ENCODE results near the gene RAB11FIP4. TPM values are rescaled to one million over a fixed set of nuclear protein-coding genes. Genes with fewer than 3 reads are reported as not detected.

Gene RAB11FIP4
- total RNA-seq, 3 donors from 2014 or later (not counting 1 experiment from before 2014, with no cell fraction given): 81.4 to 121 (median 102) TPM

GRCh38 chr17:31487648-31488263 is 96.3 kb downstream of the RAB11FIP4 start:
- Mint-ChIP-seq H3K9me3 (no peaks in the 10 kb centered on the region), H3K36me3 (no peaks in the 10 kb centered on the region), H3K27me3 (ENCODE audit: low read depth in 2 of 2) (no peaks in the 10 kb centered on the region), H3K4me3 (peak overlapping the region; percentile 91), H3K4me1 (peaks cover 46 to 51% of the 10 kb centered on the region in 2 donors), H3K27ac (peak overlapping the region; percentile 89 to 97)
- no peaks in the 10 kb centered on the region for H3K9me3 ChIP-seq (ENCODE audit: control insufficient read depth, insufficient read depth, low read length)
- WGBS (ENCODE audit: insufficient coverage): under 1% methylated on average over 83 of the region's 83 CpGs
- no peaks in the 10 kb centered on the region for H3K36me3 ChIP-seq (ENCODE audit: control insufficient read depth, insufficient read depth, low read length)
- H3K27me3 ChIP-seq (ENCODE audit: control insufficient read depth, insufficient read depth, low read length): no peaks in the 10 kb centered on the region
- peak overlapping the region; percentile 69 for H3K27ac ChIP-seq (ENCODE audit: low read length)
- DNase-seq (peak; percentile 92 to 98), ATAC-seq (peak; percentile 88 to 96 (median 89))
- H3K4me1 ChIP-seq (ENCODE audit: control insufficient read depth, insufficient read depth, low read length): peaks cover 54% of the 10 kb centered on the region
- no peak for TF ChIP-seq CTCF (IDR thresholded peaks at IDR 0.05)
- intact Hi-C loops (cut with micrococcal nuclease): loop anchor here (1.0 to 5.0 kb wide), 3 partner anchors 22 to 51 kb away; no protein-coding TSS in a partner anchor
- H3K4me3 ChIP-seq (ENCODE audit: low read length): peak overlapping the region; percentile 74

- H3K4me3 Mint-ChIP-seq: peak overlapping the region; percentile 91
- TF ChIP-seq CTCF (IDR thresholded peaks at IDR 0.05): no peak
- DNase-seq (peak; percentile 32 to 55), ATAC-seq (peak in 2 of 3 donors; percentile 0 to 2)
- no peaks in the 10 kb centered on the region for H3K9me3 Mint-ChIP-seq
- Histone ChIP-seq H3K27me3 (ENCODE audit: control insufficient read depth, insufficient read depth, low read length) (no peaks in the 10 kb centered on the region), H3K36me3 (ENCODE audit: control insufficient read depth, insufficient read depth, low read length) (no peaks in the 10 kb centered on the region), H3K9me3 (ENCODE audit: control insufficient read depth, insufficient read depth, low read length) (no peaks in the 10 kb centered on the region), H3K27ac (ENCODE audit: low read length) (peak overlapping the region; percentile 81), H3K4me3 (ENCODE audit: low read length) (peak overlapping the region; percentile 74), H3K4me1 (ENCODE audit: control insufficient read depth, insufficient read depth, low read length) (peaks cover 61% of the 10 kb centered on the region)
- 3% methylated on average over 62 of the region's 62 CpGs for WGBS (ENCODE audit: insufficient coverage)
- intact Hi-C loops (cut with micrococcal nuclease): loop anchor here (5.0 kb wide), 1 partner anchor 34 kb away; no protein-coding TSS in a partner anchor
- no peaks in the 10 kb centered on the region for H3K36me3 Mint-ChIP-seq
- H3K27me3 Mint-ChIP-seq (ENCODE audit: low read depth in 2 of 2): no peaks in the 10 kb centered on the region
- H3K27ac Mint-ChIP-seq: peak overlapping the region; percentile 92 to 97
- H3K4me1 Mint-ChIP-seq: peaks cover 53 to 57% of the 10 kb centered on the region in 2 donors
Measured at GRCh38 chr17:31488264-31488981, 96.9 kb downstream of the RAB11FIP4 start.

GRCh38 chr17:31488982-31489294 is 97.5 kb downstream of the RAB11FIP4 start:
- H3K4me1 ChIP-seq (ENCODE audit: control insufficient read depth, insufficient read depth, low read length): peaks cover 66% of the 10 kb centered on the region
- TF ChIP-seq CTCF (IDR thresholded peaks at IDR 0.05): no peak
- H3K9me3 ChIP-seq (ENCODE audit: control insufficient read depth, insufficient read depth, low read length): no peaks in the 10 kb centered on the region
- H3K36me3 ChIP-seq (ENCODE audit: control insufficient read depth, insufficient read depth, low read length): no peaks in the 10 kb centered on the region
- Mint-ChIP-seq H3K9me3 (no peaks in the 10 kb centered on the region), H3K4me1 (peaks cover 58 to 62% of the 10 kb centered on the region in 2 donors), H3K36me3 (no peaks in the 10 kb centered on the region), H3K4me3 (peak overlapping the region; percentile 91), H3K27ac (peak overlapping the region; percentile 92 to 97), H3K27me3 (ENCODE audit: low read depth in 2 of 2) (no peaks in the 10 kb centered on the region)
- ATAC-seq: no peak
- peak overlapping the region; percentile 81 for H3K27ac ChIP-seq (ENCODE audit: low read length)
- peak; percentile 22 to 36 for DNase-seq
- H3K4me3 ChIP-seq (ENCODE audit: low read length): peak overlapping the region; percentile 74
- intact Hi-C loops (cut with micrococcal nuclease): loop anchor here (5.0 kb wide), 1 partner anchor 33 kb away; no protein-coding TSS in a partner anchor
- H3K27me3 ChIP-seq (ENCODE audit: control insufficient read depth, insufficient read depth, low read length): no peaks in the 10 kb centered on the region
- WGBS (ENCODE audit: insufficient coverage): 44% methylated on average over 4 of the region's 4 CpGs

All from natural killer cell (primary cell).